H1 (cell line): ENCODE results near the gene NEDD4L. TPM values are rescaled to one million over a fixed set of nuclear protein-coding genes. Genes with fewer than 3 reads are reported as not detected.

Source experiments
- CREB1 ChIP-seq: IDR thresholded peaks from 2 replicates; pipeline ENCODE4 v1.6.1; 2012; ENCODE audit warnings: inconsistent platforms
- EGR1 ChIP-seq: IDR thresholded peaks from 2 replicates; pipeline ENCODE4 v1.6.1; 2011; ENCODE audit warnings: low read depth, low read length, borderline replicate concordance
- MAFK ChIP-seq: IDR thresholded peaks from 2 replicates; pipeline ENCODE4 v1.6.1; 2012; ENCODE audit warnings: low read depth, mild to moderate bottlenecking, improper control_type of control experiment, low read length
- POLR2AphosphoS5 ChIP-seq: IDR thresholded peaks from 2 replicates; pipeline ENCODE4 v1.6.1; 2011; ENCODE audit warnings: low read depth, low read length
- RAD21 ChIP-seq, 2 experiments: IDR thresholded peaks in 1 of 2; conservative IDR thresholded peaks in 1 of 2; 2 replicates each; pipeline ENCODE4 v1.6.1; 2011; ENCODE audit warnings: low read depth in 2 of 2, low read length in 2 of 2, improper control_type of control experiment in 1 of 2, inconsistent platforms in 1 of 2, mild to moderate bottlenecking in 1 of 2, moderate library complexity in 1 of 2
- SAP30 ChIP-seq: fragments of 300-600 bp; sonication (generic); IDR thresholded peaks from 2 replicates; pipeline ENCODE4 v1.7.1; 2012; ENCODE audit warnings: low read length, moderate library complexity, mild to moderate bottlenecking, inconsistent platforms; ENCODE audit not compliant: insufficient read depth, insufficient replicate concordance
- SP1 ChIP-seq: IDR thresholded peaks from 2 replicates; pipeline ENCODE4 v1.6.1; 2011; ENCODE audit warnings: low read depth, low read length
- SUZ12 ChIP-seq: fragments of 200-600 bp; sonication (generic); IDR thresholded peaks from 2 replicates; pipeline ENCODE4 v1.6.1; 2012; ENCODE audit warnings: mild to moderate bottlenecking, inconsistent platforms, low read length, moderate library complexity, mixed read lengths
- TAF7 ChIP-seq: optimal IDR thresholded peaks from 2 replicates; pipeline ENCODE3; 2011; ENCODE audit warnings: low read depth, mild to moderate bottlenecking, inconsistent platforms, low read length, moderate library complexity, borderline replicate concordance
- polyA plus RNA-seq, 7 experiments: library from polyadenylated mRNA; depleted of rRNA in 3 of 7; stranded (reverse) in 5 of 7; unstranded in 2 of 7; fragments of >200 nt in 5 of 7; fragments of 200-250 nt in 2 of 7; gene quantifications; 1 replicate in 5 of 7; 2 replicates in 1 of 7; 4 replicates in 1 of 7; pipeline versions ENCODE4 v1.2.1 to v1.2.3, GENCODE V29; 2011 to 2013; ENCODE audit warnings: missing spikeins in 2 of 7, mixed read lengths in 2 of 7
- total RNA-seq: library from RNA; stranded (reverse); fragmentation: NEBNext Ultra II Directional; extraction: Animal tissue kit (Norgen Biotek cat#: 25700); gene quantifications from 2 replicates; pipeline ENCODE4 v1.2.1, GENCODE V29; 2021
- TF ChIP-seq, protein P1 (sequence below): fragments of 300-600 bp; sonication (generic); IDR thresholded peaks from 2 replicates; pipeline ENCODE4 v1.7.1; 2012; ENCODE audit warnings: low read length, moderate library complexity, mild to moderate bottlenecking, inconsistent platforms; ENCODE audit not compliant: insufficient replicate concordance

Gene NEDD4L
- total and polyA plus RNA-seq, 2 of the 8 experiments (the other 6 are each of a cell fraction or from before 2014, with no cell fraction given) = 37.3 to 69.8 TPM

DNA sequence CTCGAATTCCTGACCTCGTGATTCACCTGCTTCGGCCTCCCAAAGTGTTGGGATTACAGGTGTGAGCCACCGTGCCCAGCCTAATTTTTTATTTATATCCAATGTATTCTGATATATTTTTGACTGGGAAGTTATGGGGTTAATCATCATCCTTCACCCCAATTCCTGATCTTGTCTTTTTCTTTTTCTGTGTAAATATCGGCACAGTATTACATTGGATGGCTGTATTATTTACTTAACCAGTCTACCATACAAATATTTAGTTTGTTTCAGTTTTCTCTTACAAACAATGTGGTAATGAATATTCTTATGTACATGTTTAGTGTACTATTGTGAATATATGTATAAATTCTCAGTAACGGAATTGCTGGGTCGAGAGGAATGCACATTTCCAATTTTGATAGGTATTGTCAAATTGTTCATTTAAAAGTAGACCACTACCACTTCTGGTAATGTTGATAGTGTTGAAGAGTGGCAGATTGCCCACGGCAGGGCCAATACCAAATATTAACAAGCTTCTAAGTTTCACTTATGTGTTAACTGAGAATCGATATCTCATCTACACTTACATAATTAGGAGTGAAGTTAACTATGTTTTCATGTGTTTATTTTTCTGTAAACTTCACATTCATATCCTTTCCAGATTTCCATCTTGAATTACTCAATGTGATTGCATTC is 388.2 kb downstream of the NEDD4L start (continued):
- TF ChIP-seq, protein P1, sequence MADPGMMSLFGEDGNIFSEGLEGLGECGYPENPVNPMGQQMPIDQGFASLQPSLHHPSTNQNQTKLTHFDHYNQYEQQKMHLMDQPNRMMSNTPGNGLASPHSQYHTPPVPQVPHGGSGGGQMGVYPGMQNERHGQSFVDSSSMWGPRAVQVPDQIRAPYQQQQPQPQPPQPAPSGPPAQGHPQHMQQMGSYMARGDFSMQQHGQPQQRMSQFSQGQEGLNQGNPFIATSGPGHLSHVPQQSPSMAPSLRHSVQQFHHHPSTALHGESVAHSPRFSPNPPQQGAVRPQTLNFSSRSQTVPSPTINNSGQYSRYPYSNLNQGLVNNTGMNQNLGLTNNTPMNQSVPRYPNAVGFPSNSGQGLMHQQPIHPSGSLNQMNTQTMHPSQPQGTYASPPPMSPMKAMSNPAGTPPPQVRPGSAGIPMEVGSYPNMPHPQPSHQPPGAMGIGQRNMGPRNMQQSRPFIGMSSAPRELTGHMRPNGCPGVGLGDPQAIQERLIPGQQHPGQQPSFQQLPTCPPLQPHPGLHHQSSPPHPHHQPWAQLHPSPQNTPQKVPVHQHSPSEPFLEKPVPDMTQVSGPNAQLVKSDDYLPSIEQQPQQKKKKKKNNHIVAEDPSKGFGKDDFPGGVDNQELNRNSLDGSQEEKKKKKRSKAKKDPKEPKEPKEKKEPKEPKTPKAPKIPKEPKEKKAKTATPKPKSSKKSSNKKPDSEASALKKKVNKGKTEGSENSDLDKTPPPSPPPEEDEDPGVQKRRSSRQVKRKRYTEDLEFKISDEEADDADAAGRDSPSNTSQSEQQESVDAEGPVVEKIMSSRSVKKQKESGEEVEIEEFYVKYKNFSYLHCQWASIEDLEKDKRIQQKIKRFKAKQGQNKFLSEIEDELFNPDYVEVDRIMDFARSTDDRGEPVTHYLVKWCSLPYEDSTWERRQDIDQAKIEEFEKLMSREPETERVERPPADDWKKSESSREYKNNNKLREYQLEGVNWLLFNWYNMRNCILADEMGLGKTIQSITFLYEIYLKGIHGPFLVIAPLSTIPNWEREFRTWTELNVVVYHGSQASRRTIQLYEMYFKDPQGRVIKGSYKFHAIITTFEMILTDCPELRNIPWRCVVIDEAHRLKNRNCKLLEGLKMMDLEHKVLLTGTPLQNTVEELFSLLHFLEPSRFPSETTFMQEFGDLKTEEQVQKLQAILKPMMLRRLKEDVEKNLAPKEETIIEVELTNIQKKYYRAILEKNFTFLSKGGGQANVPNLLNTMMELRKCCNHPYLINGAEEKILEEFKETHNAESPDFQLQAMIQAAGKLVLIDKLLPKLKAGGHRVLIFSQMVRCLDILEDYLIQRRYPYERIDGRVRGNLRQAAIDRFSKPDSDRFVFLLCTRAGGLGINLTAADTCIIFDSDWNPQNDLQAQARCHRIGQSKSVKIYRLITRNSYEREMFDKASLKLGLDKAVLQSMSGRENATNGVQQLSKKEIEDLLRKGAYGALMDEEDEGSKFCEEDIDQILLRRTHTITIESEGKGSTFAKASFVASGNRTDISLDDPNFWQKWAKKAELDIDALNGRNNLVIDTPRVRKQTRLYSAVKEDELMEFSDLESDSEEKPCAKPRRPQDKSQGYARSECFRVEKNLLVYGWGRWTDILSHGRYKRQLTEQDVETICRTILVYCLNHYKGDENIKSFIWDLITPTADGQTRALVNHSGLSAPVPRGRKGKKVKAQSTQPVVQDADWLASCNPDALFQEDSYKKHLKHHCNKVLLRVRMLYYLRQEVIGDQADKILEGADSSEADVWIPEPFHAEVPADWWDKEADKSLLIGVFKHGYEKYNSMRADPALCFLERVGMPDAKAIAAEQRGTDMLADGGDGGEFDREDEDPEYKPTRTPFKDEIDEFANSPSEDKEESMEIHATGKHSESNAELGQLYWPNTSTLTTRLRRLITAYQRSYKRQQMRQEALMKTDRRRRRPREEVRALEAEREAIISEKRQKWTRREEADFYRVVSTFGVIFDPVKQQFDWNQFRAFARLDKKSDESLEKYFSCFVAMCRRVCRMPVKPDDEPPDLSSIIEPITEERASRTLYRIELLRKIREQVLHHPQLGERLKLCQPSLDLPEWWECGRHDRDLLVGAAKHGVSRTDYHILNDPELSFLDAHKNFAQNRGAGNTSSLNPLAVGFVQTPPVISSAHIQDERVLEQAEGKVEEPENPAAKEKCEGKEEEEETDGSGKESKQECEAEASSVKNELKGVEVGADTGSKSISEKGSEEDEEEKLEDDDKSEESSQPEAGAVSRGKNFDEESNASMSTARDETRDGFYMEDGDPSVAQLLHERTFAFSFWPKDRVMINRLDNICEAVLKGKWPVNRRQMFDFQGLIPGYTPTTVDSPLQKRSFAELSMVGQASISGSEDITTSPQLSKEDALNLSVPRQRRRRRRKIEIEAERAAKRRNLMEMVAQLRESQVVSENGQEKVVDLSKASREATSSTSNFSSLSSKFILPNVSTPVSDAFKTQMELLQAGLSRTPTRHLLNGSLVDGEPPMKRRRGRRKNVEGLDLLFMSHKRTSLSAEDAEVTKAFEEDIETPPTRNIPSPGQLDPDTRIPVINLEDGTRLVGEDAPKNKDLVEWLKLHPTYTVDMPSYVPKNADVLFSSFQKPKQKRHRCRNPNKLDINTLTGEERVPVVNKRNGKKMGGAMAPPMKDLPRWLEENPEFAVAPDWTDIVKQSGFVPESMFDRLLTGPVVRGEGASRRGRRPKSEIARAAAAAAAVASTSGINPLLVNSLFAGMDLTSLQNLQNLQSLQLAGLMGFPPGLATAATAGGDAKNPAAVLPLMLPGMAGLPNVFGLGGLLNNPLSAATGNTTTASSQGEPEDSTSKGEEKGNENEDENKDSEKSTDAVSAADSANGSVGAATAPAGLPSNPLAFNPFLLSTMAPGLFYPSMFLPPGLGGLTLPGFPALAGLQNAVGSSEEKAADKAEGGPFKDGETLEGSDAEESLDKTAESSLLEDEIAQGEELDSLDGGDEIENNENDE = no peak
- TF ChIP-seq CREB1 = no peak
- TF ChIP-seq TAF7 = no peak
- TF ChIP-seq SP1 = no peak
- TF ChIP-seq RAD21 (IDR thresholded peaks at IDR 0.05 in 1 of 2, conservative IDR thresholded peaks at IDR 0.05 in 1 of 2; ENCODE audit: low read depth in 2 of 2, low read length in 2 of 2) = no peak
- TF ChIP-seq EGR1 = no peak
- no peak for TF ChIP-seq MAFK
- no peak for TF ChIP-seq POLR2AphosphoS5
- TF ChIP-seq SUZ12 = no peak
- TF ChIP-seq SAP30 = no peak
